HG02884 (cell line): ENCODE results near the gene INPP5F.

Source experiments
- ATAC-seq: cut with Tn5 transposase; IDR thresholded peaks from one replicate; pipeline ENCODE4 v1.9.1; 2021; ENCODE audit warnings: mild to moderate bottlenecking, moderate library complexity; ENCODE audit not compliant: unreplicated experiment

INPP5F gene

DNA sequence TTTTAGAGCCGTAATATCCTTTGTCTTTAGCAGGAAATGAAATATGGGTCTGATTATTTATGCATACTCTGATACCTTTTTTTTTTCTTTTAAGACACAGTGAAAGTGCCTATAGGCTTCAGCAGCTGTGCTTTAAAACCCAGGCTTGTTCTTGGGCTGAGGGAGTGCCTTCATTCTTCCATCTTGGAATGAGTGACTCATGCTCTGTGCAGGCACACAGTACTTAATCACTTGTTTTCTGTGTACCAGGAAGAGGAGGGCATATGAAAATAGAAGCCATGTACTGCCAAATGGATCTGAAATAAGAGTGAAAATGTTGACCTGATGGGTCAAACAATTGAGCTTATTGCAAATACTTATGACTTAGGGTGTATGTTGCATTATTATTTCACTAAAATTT lies 12.0 kb downstream of the INPP5F start:
- ATAC-seq = no peak

DNA sequence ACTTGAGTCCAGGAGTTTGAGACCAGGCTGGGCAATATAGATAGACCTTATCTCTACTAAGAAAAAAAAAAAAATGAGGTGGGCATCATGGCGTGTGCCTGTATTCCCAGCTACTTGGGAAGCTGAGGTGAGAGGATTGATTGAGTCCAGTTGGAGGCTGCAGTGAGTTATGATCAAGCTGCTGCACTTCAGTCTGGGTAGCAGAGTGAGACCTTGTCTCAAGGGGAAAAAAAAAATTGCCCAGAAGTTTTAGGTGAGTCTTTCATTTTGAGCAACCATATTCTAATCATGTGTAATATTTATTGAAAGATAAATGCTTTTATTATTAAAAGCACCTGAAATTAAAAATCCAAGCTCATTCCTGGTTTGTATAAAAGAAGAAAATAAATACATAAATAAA lies 13.1 kb downstream of the INPP5F start:
- no peak for ATAC-seq

DNA sequence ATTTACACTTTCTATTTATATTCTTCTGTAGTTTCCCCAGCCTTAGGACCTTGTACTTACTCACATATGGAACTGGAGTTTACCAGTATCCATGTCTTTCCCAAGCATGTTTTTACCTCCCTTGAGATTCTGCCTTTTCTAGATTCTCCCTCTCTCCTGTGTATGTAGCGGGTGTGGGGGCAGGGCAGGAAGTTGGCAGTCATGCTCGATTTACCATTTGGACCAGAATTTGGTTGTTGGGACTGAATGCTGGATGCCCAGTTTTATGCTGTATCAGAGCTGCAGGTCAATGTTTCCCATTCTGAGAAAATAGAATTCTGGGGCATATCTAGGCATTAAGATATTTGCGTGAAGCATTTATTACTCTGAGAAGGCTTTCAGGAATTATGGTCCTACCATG lies 14.2 kb downstream of the INPP5F start:
- ATAC-seq = no peak

DNA sequence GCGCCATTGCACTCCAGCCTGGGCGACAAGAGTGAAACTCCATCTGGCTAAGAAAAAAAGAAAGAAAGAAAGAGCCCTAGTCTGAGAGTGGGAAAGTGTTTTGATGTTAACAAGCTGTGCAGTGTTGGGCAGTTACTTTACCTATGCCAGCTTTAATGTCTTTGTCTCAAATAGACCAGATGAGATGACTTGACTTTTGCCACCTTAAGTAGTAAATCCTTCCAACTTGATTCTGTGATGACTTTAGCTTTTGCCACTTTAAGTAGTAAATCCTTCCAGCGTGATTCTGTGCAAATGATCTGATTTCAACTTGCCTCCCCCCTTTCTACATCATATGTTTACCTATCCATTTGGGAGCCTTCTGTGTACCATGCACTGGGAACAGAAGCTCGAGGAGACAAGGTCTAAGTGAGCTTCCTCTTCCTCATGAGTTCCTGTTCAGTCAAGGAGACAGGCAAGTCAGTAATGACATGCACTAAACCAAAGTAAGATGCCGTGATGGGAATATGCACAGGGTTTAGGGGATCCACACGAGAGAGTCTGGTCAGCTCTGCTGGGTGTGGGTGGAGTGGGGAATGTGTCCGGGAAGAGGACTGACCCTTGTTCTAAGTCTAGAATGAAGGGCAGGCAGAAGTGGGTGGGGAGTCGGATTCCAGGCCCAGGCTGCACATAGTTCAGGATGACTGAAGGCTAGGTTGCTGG lies 17.2 kb downstream of the INPP5F start:
- no peak for ATAC-seq

DNA sequence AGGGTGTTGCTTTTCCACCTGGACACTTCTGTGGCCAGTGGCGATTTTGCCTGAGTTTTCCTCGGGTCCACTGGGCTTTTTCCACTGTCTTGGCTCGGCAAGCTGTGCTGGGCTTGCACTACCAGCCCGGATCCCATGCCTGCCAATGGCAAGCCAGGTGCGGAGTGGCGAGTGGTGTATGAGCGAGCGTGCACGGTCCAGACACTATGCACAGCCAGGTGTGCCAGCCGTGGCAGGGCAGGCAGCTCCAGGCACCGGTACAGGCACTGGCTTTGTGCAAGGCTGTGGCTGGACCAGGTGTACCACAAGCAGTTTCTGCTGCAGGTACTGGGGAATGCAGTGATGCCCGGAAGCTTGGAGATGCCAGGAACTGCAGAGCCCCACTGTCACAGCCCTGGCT lies 22.1 kb downstream of the INPP5F start:
- ATAC-seq = no peak

GRCh38 chr10:119748871-119749270 lies 23.0 kb downstream of the INPP5F start:
- no peak for ATAC-seq

GRCh38 chr10:119749455-119749854 lies 23.6 kb downstream of the INPP5F start:
- ATAC-seq = no peak

- ATAC-seq = peak; percentile 84
Measured at GRCh38 chr10:119750391-119751230, 24.8 kb downstream of the INPP5F start.

DNA sequence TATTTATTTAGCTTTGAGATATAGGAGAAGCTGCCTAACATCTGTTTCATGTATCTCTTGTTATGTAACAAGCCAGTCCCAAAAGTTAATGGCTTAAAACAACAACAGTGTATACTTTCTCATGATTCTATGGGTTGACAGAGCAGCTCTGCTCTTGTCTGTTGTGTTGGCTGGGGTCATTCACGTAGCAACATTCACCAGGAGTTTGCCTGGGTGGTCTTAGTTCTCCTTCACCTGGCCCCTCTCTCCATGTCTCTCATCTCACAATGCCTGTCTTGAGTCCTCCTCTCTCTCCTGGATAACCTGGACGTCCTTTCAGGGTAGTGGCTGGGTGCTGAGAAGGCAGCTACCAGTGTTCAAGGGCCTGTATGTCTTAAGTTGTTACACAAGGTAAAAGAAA lies 27.5 kb downstream of the INPP5F start:
- ATAC-seq = no peak

DNA sequence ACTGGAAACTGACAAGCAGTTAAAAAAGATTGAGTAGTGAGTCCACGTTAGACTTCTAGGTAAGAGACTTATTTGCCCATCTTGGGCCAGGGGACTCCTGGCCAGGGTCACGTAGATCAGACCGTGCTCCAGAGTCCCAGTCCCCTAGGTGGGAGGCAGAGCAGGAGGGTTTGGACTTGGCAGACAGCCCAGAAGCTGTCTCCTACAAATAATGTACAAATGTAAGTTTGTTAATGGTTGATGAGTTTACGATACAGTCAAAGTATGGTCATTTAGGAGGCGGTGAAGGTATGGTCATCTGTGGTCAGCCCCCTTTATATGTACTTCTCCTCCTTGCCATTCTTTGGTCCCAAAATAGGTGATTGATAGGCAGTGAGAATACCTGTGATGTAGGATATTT lies 28.2 kb downstream of the INPP5F start:
- ATAC-seq = no peak

GRCh38 chr10:119754936-119755335 lies 29.1 kb downstream of the INPP5F start:
- ATAC-seq = no peak

DNA sequence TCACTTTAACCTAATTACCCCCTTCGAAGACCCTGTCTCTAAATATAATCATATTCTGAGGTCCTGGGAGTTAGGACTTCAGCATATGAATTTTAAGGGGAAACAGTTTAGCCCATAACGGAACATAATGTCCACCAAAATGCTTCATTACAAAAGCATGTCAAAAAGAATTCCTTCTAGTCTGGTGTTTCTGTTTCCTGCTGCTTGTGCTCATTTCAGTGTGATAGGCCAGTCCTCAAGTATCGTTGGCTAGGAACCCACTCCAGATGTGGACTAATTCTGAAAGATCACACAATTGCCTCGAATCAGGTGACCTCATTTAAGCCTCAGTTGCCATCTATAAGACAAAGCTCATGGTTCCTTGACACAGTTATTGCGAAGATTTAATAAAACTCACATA lies 29.6 kb downstream of the INPP5F start:
- no peak for ATAC-seq

DNA sequence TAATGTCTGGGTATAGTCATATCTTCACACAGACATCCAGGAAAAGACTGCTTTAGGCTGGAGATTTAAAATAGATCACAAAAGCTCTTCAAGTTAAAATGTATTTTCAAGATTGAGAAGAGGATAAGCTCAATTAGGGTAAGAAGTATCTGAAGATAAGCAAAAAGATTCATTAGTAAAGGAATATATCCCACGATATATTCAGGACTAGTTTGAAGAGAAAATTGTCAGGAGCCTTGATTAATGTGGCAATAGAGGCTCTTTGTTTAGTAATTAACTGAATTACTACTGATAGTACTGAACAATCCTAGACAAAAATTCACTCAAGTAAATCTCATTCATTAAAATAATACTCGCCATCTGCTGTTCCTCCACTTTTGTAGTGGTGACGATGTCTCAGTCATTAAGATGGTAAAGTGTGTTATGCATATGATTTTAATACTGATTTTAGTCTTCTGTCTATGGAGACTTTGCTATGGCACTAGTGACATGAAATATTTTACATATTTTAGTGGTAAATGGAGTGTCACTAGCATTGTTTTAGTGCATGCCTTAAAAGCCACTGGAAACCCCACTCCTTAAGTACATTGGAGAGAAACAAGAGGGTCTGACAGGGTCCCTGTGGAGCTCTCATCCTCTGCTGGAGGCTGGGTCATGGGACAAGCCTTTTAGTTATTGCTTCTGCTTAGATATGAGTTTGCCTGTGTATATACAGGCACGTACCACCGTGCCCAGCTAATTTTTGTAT lies 32.8 kb downstream of the INPP5F start:
- ATAC-seq = no peak

DNA sequence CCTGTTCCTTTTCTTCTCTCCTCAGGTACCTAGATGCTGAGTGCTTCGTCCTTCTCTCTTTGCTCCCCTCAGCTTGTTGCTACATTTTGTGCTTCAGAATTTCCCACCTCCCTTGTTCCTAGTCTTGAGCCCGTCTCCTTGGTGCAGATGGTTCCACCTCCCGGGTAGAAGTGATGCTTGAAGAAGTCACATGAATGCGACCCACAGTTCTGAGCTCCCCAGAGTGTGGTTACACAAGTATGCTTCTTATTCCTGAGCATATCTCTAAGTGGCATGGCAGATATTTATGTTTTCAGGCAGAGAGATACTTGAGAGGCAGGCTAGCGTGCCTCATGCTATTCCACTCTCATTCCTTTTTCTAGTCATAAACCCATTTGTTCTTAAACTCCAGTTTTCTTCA lies 34.0 kb downstream of the INPP5F start:
- ATAC-seq = no peak

DNA sequence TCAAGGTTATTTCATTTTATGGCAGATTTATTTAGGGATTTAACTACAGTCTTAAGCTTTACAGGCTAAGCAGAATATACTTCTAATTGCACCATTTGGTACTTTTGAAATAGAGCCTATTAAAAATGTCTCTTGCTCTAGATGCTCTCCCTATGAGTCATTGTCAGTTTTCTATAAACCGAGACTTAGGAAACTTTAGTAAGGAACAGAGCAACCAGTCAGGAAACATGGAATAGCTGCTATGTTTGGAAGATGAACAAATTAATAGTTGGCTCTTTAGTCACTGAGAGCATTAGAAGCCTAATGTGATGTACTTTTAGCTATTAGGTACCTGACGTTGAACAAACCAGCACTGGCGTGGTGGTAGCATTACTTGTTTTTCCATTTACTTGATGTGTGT lies 35.3 kb downstream of the INPP5F start:
- ATAC-seq = no peak

GRCh38 chr10:119762035-119762434 lies 36.2 kb downstream of the INPP5F start:
- no peak for ATAC-seq

GRCh38 chr10:119762805-119763798 lies 37.3 kb downstream of the INPP5F start:
- ATAC-seq = no peak

DNA sequence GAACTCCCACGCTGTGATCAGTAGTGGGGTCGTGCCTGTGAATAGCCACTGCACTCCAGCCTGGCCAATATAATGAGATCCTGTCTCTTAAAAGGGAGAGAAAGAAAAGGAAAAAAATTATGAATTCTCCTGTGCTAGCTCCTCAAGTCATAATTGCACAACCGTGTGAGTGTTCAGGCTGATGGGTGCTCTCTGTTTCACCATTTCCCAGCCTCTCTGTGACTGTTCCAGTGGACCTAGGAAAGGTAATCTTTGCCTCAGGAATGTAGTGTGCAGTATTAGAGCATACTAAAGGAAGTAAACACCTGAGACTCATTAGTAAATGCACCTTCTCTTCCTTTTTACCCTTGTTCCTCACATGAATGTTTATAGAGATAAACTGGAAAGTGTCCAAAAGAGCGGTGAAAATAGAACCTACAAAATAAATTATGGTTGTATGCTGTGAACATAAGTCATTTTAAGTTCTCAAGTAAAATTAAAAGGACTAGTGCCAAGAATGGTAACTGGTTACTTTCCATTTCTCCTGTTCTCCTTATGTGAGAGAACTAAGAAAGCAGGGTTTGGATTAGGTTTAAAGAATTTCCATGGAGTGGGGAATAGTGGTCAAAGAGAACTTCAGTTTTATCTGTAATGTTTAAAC lies 42.7 kb downstream of the INPP5F start:
- ATAC-seq = no peak

- ATAC-seq = no peak
Measured at GRCh38 chr10:119769886-119770285, 44.0 kb downstream of the INPP5F start.

DNA sequence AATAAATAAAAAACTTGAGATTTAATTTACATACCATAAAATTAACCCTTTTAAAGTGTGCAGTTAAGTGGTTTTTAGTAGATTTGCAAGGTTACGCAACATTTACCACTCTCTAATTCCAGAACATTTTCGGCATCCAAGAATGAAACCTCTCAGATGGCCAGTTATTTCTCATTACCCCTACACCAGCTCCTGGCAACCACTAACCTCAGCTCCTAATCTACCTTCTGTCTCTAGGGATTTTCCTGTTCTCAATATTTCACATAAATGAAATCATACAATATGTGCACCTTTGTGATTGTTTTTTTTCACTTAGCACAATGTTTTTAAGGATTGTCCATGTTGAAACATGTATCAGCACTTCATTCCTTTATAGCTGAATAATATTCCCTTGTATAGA lies 45.1 kb downstream of the INPP5F start:
- ATAC-seq = no peak
